NCI-H2227 treated with DMSO at 0.1 percent for 48 hours (cell line): ENCODE results near the gene ALDH3B1.

Source experiments
- DNase-seq: peaks from one replicate; lab custom pipeline; 2025; lab: John Stamatoyannopoulos, UW

The ALDH3B1 gene

GRCh38 chr11:67998150-67999045, 11.7 kb upstream of the ALDH3B1 start:
- DNase-seq, result no peak

GRCh38 chr11:67999201-67999629, 10.9 kb upstream of the ALDH3B1 start:
- no peak for DNase-seq

- no peak for DNase-seq
Observed at GRCh38 chr11:67999704-68000103, 10.4 kb upstream of the ALDH3B1 start.

GRCh38 chr11:68002575-68002937, 7.6 kb upstream of the ALDH3B1 start:
- DNase-seq, result no peak

GRCh38 chr11:68002938-68003845, 6.9 kb upstream of the ALDH3B1 start:
- DNase-seq, result no peak

- peak; percentile 33 for DNase-seq
Observed at GRCh38 chr11:68003846-68004550, 6.1 kb upstream of the ALDH3B1 start, which contains the start of gene UNC93B1. UNC93B1 (minus strand) TSS chr11:68004097; CDS start chr11:68004043, 54 bp downstream.

- DNase-seq, result no peak
Observed at GRCh38 chr11:68004551-68005335, 5.4 kb upstream of the ALDH3B1 start.

- no peak for DNase-seq
Observed at GRCh38 chr11:68006606-68007166, 3.4 kb upstream of the ALDH3B1 start.

GRCh38 chr11:68007498-68008380, 2.4 kb upstream of the ALDH3B1 start:
- DNase-seq, result no peak

GRCh38 chr11:68008381-68009337, 1.5 kb upstream of the ALDH3B1 start:
- DNase-seq, result no peak

- DNase-seq, result no peak
Observed at GRCh38 chr11:68009391-68010089, 587 bp upstream of the ALDH3B1 start.

- DNase-seq, result no peak
Observed at GRCh38 chr11:68011051-68011943, 1.2 kb downstream of the ALDH3B1 start.

- no peak for DNase-seq
Observed at GRCh38 chr11:68012044-68012842, 2.1 kb downstream of the ALDH3B1 start.

GRCh38 chr11:68012843-68013610, 2.9 kb downstream of the ALDH3B1 start:
- DNase-seq, result no peak

- DNase-seq, result no peak
Observed at GRCh38 chr11:68013611-68014156, 3.6 kb downstream of the ALDH3B1 start.
